AG04449 (cell line): ENCODE measurements around the gene PIEZO2.

Experiments used
- CTCF ChIA-PET: fragments of 350-600 bp; formaldehyde crosslinking; extraction: SDS; loops from one replicate; lab custom pipeline; 2021; ENCODE audit warnings: antibody characterized with exemption; lab: Yijun Ruan, JAX
- POLR2A ChIA-PET: fragments of 400-600, 350-600 bp; formaldehyde crosslinking; extraction: SDS; loops from one replicate; lab custom pipeline; 2020; ENCODE audit warnings: antibody characterized with exemption, inconsistent platforms; lab: Yijun Ruan, JAX
- DNase-seq: peaks from one replicate; pipeline ENCODE4 v3.0.0-alpha.2; 2010; ENCODE audit warnings: low read depth, low spot score
- H3K4me3 ChIP-seq: 2 replicates; pipeline ENCODE4 v1.5.1; 2011; ENCODE audit warnings: low read depth, mild to moderate bottlenecking, control low read depth, low read length
- TF ChIP-seq, protein P1 (sequence below): IDR thresholded peaks from one replicate; pipeline ENCODE4 v1.5.1; 2011; ENCODE audit warnings: mild to moderate bottlenecking, moderate library complexity, low read length, control low read depth, inconsistent platforms; ENCODE audit not compliant: insufficient read depth; ENCODE audit errors: missing control alignments

Gene PIEZO2

GRCh38 chr18:11050966-11051365, 98.4 kb downstream of the PIEZO2 start:
- no peak overlapping the region for H3K4me3 ChIP-seq
- ChIA-PET CTCF (no interaction called here), POLR2A (no interaction called here)
- TF ChIP-seq, protein P1, sequence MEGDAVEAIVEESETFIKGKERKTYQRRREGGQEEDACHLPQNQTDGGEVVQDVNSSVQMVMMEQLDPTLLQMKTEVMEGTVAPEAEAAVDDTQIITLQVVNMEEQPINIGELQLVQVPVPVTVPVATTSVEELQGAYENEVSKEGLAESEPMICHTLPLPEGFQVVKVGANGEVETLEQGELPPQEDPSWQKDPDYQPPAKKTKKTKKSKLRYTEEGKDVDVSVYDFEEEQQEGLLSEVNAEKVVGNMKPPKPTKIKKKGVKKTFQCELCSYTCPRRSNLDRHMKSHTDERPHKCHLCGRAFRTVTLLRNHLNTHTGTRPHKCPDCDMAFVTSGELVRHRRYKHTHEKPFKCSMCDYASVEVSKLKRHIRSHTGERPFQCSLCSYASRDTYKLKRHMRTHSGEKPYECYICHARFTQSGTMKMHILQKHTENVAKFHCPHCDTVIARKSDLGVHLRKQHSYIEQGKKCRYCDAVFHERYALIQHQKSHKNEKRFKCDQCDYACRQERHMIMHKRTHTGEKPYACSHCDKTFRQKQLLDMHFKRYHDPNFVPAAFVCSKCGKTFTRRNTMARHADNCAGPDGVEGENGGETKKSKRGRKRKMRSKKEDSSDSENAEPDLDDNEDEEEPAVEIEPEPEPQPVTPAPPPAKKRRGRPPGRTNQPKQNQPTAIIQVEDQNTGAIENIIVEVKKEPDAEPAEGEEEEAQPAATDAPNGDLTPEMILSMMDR, result no peak
- DNase-seq, result no peak

- no peak overlapping the region for H3K4me3 ChIP-seq
- POLR2A ChIA-PET, result no interaction called here
- no peak for DNase-seq
- CTCF ChIA-PET, result interaction anchor here (1.8 kb wide), 1 partner anchor 9 kb away, joined by 7 read pairs; no protein-coding TSS in a partner anchor
- TF ChIP-seq, protein P1, result no peak
Observed at GRCh38 chr18:11047817-11048216, 101.6 kb downstream of the PIEZO2 start.

DNA sequence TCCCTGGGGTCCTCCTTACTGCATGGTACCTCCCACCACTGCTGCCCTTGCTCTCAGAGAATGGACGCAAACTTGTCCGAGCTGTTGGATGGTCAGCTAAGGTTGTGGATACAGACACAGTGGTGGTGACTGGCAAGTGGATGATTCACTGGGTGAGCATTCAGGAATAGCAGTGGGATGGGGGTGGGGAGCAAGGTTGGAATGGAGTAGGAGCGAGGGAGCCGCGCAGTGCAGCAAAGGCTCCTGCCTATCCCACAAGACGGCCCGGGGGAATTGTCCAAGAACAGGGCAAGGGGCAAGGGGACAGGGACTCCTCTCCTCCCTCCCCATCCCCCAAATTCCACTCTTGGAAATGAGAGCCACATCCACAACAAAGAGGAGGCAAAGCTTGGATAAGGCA, 102.2 kb downstream of the PIEZO2 start:
- DNase-seq, result no peak
- TF ChIP-seq, protein P1, result no peak
- no peak overlapping the region for H3K4me3 ChIP-seq
- POLR2A ChIA-PET, result no interaction called here
- CTCF ChIA-PET, result no interaction called here

DNA sequence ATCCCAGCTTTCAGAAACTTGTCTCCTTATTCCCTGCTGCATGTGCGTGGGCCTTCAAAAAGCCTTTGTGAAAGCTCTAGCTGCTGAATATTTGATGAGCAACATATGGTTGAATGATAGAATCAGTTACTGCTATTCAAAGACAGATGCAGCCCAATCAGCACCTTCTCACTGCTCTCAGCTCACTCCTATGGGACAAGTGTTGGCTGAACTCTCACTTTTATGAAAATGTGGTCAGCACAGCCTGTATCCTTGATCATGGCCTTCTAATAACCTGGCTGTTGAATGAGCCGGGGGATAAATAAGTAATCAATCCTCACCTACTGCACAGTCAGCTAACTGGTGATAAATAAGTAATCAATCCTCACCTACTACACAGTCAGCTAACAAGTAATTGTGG, 103.2 kb downstream of the PIEZO2 start:
- POLR2A ChIA-PET, result no interaction called here
- H3K4me3 ChIP-seq, result no peak overlapping the region
- CTCF ChIA-PET, result interaction anchor here (0.6 kb wide), 1 partner anchor 141 kb away, joined by 3 read pairs; no protein-coding TSS in a partner anchor
- TF ChIP-seq, protein P1, result no peak
- DNase-seq, result no peak

DNA sequence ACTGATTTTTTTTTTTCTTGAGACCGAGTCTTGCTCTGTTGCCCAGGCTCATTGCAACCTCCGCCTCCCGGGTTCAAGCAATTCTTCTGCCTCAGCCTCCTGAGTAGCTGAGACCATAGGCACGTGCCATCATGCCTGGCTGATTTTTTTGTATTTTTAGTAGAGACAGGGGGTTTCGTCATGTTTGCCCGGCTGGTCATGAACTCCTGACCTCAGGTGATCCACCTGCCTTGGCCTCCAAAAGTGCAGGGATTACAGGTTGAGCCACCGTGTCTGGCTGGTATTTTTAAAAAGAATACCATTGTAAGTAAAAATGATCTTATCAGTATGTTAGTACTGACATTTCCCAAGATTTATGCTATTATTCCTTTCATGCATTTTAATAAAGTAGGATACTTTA, 105.7 kb downstream of the PIEZO2 start:
- POLR2A ChIA-PET, result no interaction called here
- TF ChIP-seq, protein P1, result no peak
- no peak for DNase-seq
- CTCF ChIA-PET, result interaction anchor here (0.7 kb wide), 1 partner anchor 28 kb away, joined by 3 read pairs; no protein-coding TSS in a partner anchor
- H3K4me3 ChIP-seq, result no peak overlapping the region

- TF ChIP-seq, protein P1, result no peak
- ChIA-PET CTCF (interaction anchor here (1.0 to 3.8 kb wide), 4 partner anchors 9 to 191 kb away, joined by 3 to 28 read pairs (median 4); no protein-coding TSS in a partner anchor), POLR2A (no interaction called here)
- H3K4me3 ChIP-seq, result no peak overlapping the region
- DNase-seq, result no peak
Observed at GRCh38 chr18:11042247-11042646, 107.1 kb downstream of the PIEZO2 start.
